ENCODE measurements around the gene ANXA6. TPM values are rescaled to one million over a fixed set of nuclear protein-coding genes. Genes with fewer than 3 reads are reported as not detected.

The ANXA6 gene
- total RNA-seq, 4 donors from 2014 or later: 21.7 to 64.4 (median 49.5) TPM

DNA sequence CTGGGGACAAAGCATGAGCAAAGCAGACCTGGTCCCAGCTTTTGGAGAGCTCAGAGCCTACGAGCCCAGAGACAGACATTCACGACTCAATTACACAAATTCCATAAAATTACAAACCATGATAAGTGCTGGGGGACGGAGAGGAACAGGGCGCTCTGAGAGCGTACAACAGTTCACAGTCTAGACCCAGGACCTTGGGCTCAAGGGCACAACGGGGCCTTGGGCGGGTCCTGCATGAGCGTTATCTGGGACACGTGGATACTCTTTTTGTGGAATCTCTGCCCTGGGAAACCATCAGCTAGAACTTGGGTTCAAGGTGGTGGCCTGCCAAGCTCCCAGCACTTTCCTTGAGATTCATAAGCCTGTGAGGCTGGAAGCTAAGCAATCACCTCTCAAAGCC is 9.4 kb upstream of the ANXA6 start:
- H3K4me1 ChIP-seq: no peaks in the 10 kb centered on the region
- H3K9me3 ChIP-seq: no peaks in the 10 kb centered on the region
- WGBS: 87% methylated on average over 5 of the region's 9 CpGs
- H3K4me3 ChIP-seq: no peak overlapping the region
- no peak for TF ChIP-seq POLR2A (IDR thresholded peaks at IDR 0.05)
- no peak for TF ChIP-seq EP300 (IDR thresholded peaks at IDR 0.05)
- TF ChIP-seq, protein P1, sequence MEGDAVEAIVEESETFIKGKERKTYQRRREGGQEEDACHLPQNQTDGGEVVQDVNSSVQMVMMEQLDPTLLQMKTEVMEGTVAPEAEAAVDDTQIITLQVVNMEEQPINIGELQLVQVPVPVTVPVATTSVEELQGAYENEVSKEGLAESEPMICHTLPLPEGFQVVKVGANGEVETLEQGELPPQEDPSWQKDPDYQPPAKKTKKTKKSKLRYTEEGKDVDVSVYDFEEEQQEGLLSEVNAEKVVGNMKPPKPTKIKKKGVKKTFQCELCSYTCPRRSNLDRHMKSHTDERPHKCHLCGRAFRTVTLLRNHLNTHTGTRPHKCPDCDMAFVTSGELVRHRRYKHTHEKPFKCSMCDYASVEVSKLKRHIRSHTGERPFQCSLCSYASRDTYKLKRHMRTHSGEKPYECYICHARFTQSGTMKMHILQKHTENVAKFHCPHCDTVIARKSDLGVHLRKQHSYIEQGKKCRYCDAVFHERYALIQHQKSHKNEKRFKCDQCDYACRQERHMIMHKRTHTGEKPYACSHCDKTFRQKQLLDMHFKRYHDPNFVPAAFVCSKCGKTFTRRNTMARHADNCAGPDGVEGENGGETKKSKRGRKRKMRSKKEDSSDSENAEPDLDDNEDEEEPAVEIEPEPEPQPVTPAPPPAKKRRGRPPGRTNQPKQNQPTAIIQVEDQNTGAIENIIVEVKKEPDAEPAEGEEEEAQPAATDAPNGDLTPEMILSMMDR (IDR thresholded peaks at IDR 0.05): no peak
- TF ChIP-seq POLR2AphosphoS5 (IDR thresholded peaks at IDR 0.05): no peak
- H3K36me3 ChIP-seq: no peaks in the 10 kb centered on the region
- H3K27me3 ChIP-seq: no peaks in the 10 kb centered on the region
- no peak overlapping the region for H3K27ac ChIP-seq
- no peak for DNase-seq (ENCODE audit: low spot score in 2 of 2)

GRCh38 chr5:151164687-151165392 is 7.3 kb upstream of the ANXA6 start:
- 35% methylated on average over 8 of the region's 8 CpGs for WGBS
- peak in 1 of 2 donors; percentile 86 for DNase-seq (ENCODE audit: low spot score in 2 of 2)
- no peaks in the 10 kb centered on the region for H3K36me3 ChIP-seq
- TF ChIP-seq POLR2AphosphoS5 (IDR thresholded peaks at IDR 0.05) (no peak), POLR2A (IDR thresholded peaks at IDR 0.05) (no peak)
- TF ChIP-seq, protein P1 (IDR thresholded peaks at IDR 0.05): peak; percentile 86 to 87
- no peaks in the 10 kb centered on the region for H3K4me1 ChIP-seq
- no peaks in the 10 kb centered on the region for H3K27me3 ChIP-seq
- H3K4me3 ChIP-seq: no peak overlapping the region
- H3K9me3 ChIP-seq: no peaks in the 10 kb centered on the region
- no peak overlapping the region for H3K27ac ChIP-seq

GRCh38 chr5:151162776-151163175 is 5.2 kb upstream of the ANXA6 start:
- Histone ChIP-seq H3K27me3 (no peaks in the 10 kb centered on the region), H3K4me3 (no peak overlapping the region), H3K36me3 (no peaks in the 10 kb centered on the region), H3K9me3 (no peaks in the 10 kb centered on the region), H3K27ac (no peak overlapping the region), H3K4me1 (peaks cover 8% of the 10 kb centered on the region)
- TF ChIP-seq POLR2A (IDR thresholded peaks at IDR 0.05): no peak
- TF ChIP-seq POLR2AphosphoS5 (IDR thresholded peaks at IDR 0.05): no peak
- TF ChIP-seq EP300 (IDR thresholded peaks at IDR 0.05): no peak
- TF ChIP-seq, protein P1 (IDR thresholded peaks at IDR 0.05): no peak
- DNase-seq (ENCODE audit: low spot score in 2 of 2): no peak
- 70% methylated on average over 1 of the region's 1 CpG for WGBS

GRCh38 chr5:151159649-151160373 is 2.2 kb upstream of the ANXA6 start:
- no peak for DNase-seq (ENCODE audit: low spot score in 2 of 2)
- 88% methylated on average over 9 of the region's 9 CpGs for WGBS
- H3K4me1 ChIP-seq: peaks cover 28% of the 10 kb centered on the region

GRCh38 chr5:151158287-151158661 is 695 bp upstream of the ANXA6 start:
- peak overlapping the region; percentile 82 for H3K27ac ChIP-seq
- H3K4me1 ChIP-seq: peaks cover 32% of the 10 kb centered on the region
- no peaks in the 10 kb centered on the region for H3K27me3 ChIP-seq
- DNase-seq (ENCODE audit: low spot score in 2 of 2): no peak
- H3K36me3 ChIP-seq: no peaks in the 10 kb centered on the region
- H3K4me3 ChIP-seq: peak overlapping the region; percentile 68
- 29% methylated on average over 6 of the region's 6 CpGs for WGBS
- no peaks in the 10 kb centered on the region for H3K9me3 ChIP-seq
- TF ChIP-seq POLR2AphosphoS5 (IDR thresholded peaks at IDR 0.05) (no peak), POLR2A (IDR thresholded peaks at IDR 0.05) (no peak), EP300 (IDR thresholded peaks at IDR 0.05) (no peak)
- TF ChIP-seq, protein P1 (IDR thresholded peaks at IDR 0.05): no peak

More at GRCh38 chr5:151159649-151160373, 2.2 kb upstream of the ANXA6 start:
- TF ChIP-seq POLR2AphosphoS5 (IDR thresholded peaks at IDR 0.05) (no peak), EP300 (IDR thresholded peaks at IDR 0.05) (no peak), POLR2A (IDR thresholded peaks at IDR 0.05) (no peak)
- TF ChIP-seq, protein P1 (IDR thresholded peaks at IDR 0.05): no peak
- H3K4me3 ChIP-seq: no peak overlapping the region
- H3K27me3 ChIP-seq: no peaks in the 10 kb centered on the region
- H3K36me3 ChIP-seq: no peaks in the 10 kb centered on the region
- H3K9me3 ChIP-seq: no peaks in the 10 kb centered on the region
- no peak overlapping the region for H3K27ac ChIP-seq

All from suprapubic skin (tissue), 4 donors.